ENCODE results near the gene TBC1D8. TPM values are rescaled to one million over a fixed set of nuclear protein-coding genes. Genes with fewer than 3 reads are reported as not detected.

The TBC1D8 gene
- total and polyA plus RNA-seq, 2 experiments from 2014 or later, result 18.0 to 36.9 TPM

DNA sequence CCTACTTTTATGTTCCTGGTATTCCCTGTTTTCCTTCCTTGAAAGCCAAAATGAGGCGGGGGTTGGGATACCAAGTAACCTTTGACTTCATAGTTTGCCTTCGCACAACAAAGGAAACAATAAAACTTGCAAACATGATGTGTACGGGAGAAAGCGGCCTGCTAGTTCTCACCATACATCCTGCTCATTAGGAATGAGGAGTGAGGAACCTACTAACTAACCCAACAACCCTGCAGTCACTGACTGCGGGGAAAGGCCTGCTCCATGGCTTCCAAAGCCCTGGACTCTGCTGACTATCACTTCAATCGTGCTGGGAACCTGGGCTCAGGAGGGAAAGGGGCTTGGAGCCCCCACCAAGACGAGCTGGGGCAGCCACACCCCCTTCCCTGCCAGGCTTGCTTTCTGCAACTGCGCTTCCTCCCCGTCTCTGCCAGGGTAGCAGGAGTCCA lies 124.9 kb downstream of the TBC1D8 start (continued):
- no peak for TF ChIP-seq EZH2phosphoT487 (IDR thresholded peaks at IDR 0.05; ENCODE audit: unreplicated experiment)
- TF ChIP-seq EZH2 (IDR thresholded peaks at IDR 0.05; ENCODE audit: low read depth, unreplicated experiment), result no peak
- TF ChIP-seq, protein P1, sequence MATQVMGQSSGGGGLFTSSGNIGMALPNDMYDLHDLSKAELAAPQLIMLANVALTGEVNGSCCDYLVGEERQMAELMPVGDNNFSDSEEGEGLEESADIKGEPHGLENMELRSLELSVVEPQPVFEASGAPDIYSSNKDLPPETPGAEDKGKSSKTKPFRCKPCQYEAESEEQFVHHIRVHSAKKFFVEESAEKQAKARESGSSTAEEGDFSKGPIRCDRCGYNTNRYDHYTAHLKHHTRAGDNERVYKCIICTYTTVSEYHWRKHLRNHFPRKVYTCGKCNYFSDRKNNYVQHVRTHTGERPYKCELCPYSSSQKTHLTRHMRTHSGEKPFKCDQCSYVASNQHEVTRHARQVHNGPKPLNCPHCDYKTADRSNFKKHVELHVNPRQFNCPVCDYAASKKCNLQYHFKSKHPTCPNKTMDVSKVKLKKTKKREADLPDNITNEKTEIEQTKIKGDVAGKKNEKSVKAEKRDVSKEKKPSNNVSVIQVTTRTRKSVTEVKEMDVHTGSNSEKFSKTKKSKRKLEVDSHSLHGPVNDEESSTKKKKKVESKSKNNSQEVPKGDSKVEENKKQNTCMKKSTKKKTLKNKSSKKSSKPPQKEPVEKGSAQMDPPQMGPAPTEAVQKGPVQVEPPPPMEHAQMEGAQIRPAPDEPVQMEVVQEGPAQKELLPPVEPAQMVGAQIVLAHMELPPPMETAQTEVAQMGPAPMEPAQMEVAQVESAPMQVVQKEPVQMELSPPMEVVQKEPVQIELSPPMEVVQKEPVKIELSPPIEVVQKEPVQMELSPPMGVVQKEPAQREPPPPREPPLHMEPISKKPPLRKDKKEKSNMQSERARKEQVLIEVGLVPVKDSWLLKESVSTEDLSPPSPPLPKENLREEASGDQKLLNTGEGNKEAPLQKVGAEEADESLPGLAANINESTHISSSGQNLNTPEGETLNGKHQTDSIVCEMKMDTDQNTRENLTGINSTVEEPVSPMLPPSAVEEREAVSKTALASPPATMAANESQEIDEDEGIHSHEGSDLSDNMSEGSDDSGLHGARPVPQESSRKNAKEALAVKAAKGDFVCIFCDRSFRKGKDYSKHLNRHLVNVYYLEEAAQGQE (IDR thresholded peaks at IDR 0.05; ENCODE audit: unreplicated experiment), result no peak
- TF ChIP-seq ZNF114 (CRISPR knock-in tag; IDR thresholded peaks at IDR 0.05), result no peak
- no peak for TF ChIP-seq CTCF (conservative IDR thresholded peaks at IDR 0.05; ENCODE audit: low read depth in 2 of 2)

GRCh38 chr2:101025561-101025960 lies 125.6 kb downstream of the TBC1D8 start:
- H3K4me2 ChIP-seq, result no peak overlapping the region
- Mint-ChIP-seq H3K4me3 (no peak overlapping the region), H3K36me3 (ENCODE audit: low read depth) (peaks cover 67% of the 10 kb centered on the region), H3K27ac (no peak overlapping the region), H3K9me3 (no peaks in the 10 kb centered on the region), H3K4me1 (peaks cover 16% of the 10 kb centered on the region), H3K27me3 (ENCODE audit: insufficient read depth, low read depth, poor library complexity) (peaks cover 3% of the 10 kb centered on the region)
- H2AFZ ChIP-seq, result no peak overlapping the region
- H3K27me3 ChIP-seq (ENCODE audit: insufficient read depth), result no peaks in the 10 kb centered on the region
- H3K79me2 ChIP-seq (replicated peaks; ENCODE audit: insufficient read depth), result no peaks in the 10 kb centered on the region; the same call in 1 of the 2 replicates
- H3K4me3 ChIP-seq, result no peak overlapping the region
- peaks cover 9% of the 10 kb centered on the region for H3K4me1 ChIP-seq (ENCODE audit: insufficient read depth)
- ATAC-seq, result no peak
- DNase-seq (ENCODE audit: low spot score), result no peak
- peaks cover 7% of the 10 kb centered on the region for H4K20me1 ChIP-seq (replicated peaks; ENCODE audit: insufficient read depth)
- H3K9me2 ChIP-seq (ENCODE audit: insufficient read depth), result no peaks in the 10 kb centered on the region
- 0 out of 2 replicates have a peak, but pooled peaks cover 3% of the 10 kb centered on the region for H3F3A ChIP-seq (replicated peaks; ENCODE audit: low read depth)
- H3K36me3 ChIP-seq (ENCODE audit: insufficient read depth), result peaks cover 5% of the 10 kb centered on the region; the same call in 1 of the 2 replicates
- H3K27ac ChIP-seq (ENCODE audit: low read depth), result no peak overlapping the region
- TF ChIP-seq JUNB (IDR thresholded peaks at IDR 0.05; ENCODE audit: unreplicated experiment) (no peak), CTCF (conservative IDR thresholded peaks at IDR 0.05; ENCODE audit: low read depth in 2 of 2) (no peak), ZNF114 (CRISPR knock-in tag; IDR thresholded peaks at IDR 0.05) (no peak), ETS1 (IDR thresholded peaks at IDR 0.05) (no peak), CREB1 (CRISPR knock-in tag; IDR thresholded peaks at IDR 0.05; ENCODE audit: low read depth) (no peak), EZH2 (IDR thresholded peaks at IDR 0.05; ENCODE audit: low read depth, unreplicated experiment) (no peak), EZH2phosphoT487 (IDR thresholded peaks at IDR 0.05; ENCODE audit: unreplicated experiment) (no peak)
- TF ChIP-seq, protein P2, sequence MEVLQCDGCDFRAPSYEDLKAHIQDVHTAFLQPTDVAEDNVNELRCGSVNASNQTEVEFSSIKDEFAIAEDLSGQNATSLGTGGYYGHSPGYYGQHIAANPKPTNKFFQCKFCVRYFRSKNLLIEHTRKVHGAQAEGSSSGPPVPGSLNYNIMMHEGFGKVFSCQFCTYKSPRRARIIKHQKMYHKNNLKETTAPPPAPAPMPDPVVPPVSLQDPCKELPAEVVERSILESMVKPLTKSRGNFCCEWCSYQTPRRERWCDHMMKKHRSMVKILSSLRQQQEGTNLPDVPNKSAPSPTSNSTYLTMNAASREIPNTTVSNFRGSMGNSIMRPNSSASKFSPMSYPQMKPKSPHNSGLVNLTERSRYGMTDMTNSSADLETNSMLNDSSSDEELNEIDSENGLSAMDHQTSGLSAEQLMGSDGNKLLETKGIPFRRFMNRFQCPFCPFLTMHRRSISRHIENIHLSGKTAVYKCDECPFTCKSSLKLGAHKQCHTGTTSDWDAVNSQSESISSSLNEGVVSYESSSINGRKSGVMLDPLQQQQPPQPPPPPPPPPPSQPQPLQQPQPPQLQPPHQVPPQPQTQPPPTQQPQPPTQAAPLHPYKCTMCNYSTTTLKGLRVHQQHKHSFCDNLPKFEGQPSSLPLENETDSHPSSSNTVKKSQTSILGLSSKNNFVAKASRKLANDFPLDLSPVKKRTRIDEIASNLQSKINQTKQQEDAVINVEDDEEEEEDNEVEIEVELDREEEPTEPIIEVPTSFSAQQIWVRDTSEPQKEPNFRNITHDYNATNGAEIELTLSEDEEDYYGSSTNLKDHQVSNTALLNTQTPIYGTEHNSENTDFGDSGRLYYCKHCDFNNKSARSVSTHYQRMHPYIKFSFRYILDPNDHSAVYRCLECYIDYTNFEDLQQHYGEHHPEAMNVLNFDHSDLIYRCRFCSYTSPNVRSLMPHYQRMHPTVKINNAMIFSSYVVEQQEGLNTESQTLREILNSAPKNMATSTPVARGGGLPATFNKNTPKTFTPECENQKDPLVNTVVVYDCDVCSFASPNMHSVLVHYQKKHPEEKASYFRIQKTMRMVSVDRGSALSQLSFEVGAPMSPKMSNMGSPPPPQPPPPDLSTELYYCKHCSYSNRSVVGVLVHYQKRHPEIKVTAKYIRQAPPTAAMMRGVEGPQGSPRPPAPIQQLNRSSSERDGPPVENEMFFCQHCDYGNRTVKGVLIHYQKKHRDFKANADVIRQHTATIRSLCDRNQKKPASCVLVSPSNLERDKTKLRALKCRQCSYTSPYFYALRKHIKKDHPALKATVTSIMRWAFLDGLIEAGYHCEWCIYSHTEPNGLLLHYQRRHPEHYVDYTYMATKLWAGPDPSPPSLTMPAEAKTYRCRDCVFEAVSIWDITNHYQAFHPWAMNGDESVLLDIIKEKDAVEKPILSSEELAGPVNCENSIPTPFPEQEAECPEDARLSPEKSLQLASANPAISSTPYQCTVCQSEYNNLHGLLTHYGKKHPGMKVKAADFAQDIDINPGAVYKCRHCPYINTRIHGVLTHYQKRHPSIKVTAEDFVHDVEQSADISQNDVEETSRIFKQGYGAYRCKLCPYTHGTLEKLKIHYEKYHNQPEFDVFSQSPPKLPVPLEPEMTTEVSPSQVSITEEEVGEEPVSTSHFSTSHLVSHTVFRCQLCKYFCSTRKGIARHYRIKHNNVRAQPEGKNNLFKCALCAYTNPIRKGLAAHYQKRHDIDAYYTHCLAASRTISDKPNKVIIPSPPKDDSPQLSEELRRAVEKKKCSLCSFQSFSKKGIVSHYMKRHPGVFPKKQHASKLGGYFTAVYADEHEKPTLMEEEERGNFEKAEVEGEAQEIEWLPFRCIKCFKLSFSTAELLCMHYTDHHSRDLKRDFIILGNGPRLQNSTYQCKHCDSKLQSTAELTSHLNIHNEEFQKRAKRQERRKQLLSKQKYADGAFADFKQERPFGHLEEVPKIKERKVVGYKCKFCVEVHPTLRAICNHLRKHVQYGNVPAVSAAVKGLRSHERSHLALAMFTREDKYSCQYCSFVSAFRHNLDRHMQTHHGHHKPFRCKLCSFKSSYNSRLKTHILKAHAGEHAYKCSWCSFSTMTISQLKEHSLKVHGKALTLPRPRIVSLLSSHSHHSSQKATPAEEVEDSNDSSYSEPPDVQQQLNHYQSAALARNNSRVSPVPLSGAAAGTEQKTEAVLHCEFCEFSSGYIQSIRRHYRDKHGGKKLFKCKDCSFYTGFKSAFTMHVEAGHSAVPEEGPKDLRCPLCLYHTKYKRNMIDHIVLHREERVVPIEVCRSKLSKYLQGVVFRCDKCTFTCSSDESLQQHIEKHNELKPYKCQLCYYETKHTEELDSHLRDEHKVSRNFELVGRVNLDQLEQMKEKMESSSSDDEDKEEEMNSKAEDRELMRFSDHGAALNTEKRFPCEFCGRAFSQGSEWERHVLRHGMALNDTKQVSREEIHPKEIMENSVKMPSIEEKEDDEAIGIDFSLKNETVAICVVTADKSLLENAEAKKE (CRISPR knock-in tag; IDR thresholded peaks at IDR 0.05), result no peak

All from GM23338 (cell line).